HL-60/S4 (cell line): ENCODE measurements around the gene SIX1.

Source experiments
- in situ Hi-C: fragments of 300-500 bp; cut with MboI; formaldehyde crosslinking; loops from 2 replicates; pipeline ENCODE4 v1.14.3; 2022; ENCODE audit warnings: low sequenced_read_pairs

SIX1 gene

GRCh38 chr14:60655898-60656685 is 6.8 kb upstream of the SIX1 start:
- in situ Hi-C loops: no loop called here

- in situ Hi-C loops: no loop called here
Measured at GRCh38 chr14:60655119-60655897, 6.0 kb upstream of the SIX1 start.

GRCh38 chr14:60654334-60654821 is 5.1 kb upstream of the SIX1 start:
- in situ Hi-C loops: no loop called here

- in situ Hi-C loops: no loop called here
Measured at GRCh38 chr14:60653701-60654161, 4.5 kb upstream of the SIX1 start.

GRCh38 chr14:60652674-60653651 is 3.7 kb upstream of the SIX1 start:
- in situ Hi-C loops: no loop called here

- in situ Hi-C loops: no loop called here
Measured at GRCh38 chr14:60651796-60652673, 2.8 kb upstream of the SIX1 start.

GRCh38 chr14:60651086-60651795 is 2.0 kb upstream of the SIX1 start:
- in situ Hi-C loops: no loop called here

GRCh38 chr14:60650373-60650961 is 1.2 kb upstream of the SIX1 start:
- in situ Hi-C loops: no loop called here

- in situ Hi-C loops: loop anchor here (25.0 kb wide), 1 partner anchor 387 kb away; no protein-coding TSS in a partner anchor
Measured at GRCh38 chr14:60649875-60650372, 647 bp upstream of the SIX1 start.

- in situ Hi-C loops: loop anchor here (25.0 kb wide), 1 partner anchor 389 kb away; no protein-coding TSS in a partner anchor
Measured at GRCh38 chr14:60648249-60648933, 886 bp downstream of the SIX1 start.

GRCh38 chr14:60647837-60648248 is 1.4 kb downstream of the SIX1 start:
- in situ Hi-C loops: loop anchor here (25.0 kb wide), 1 partner anchor 389 kb away; no protein-coding TSS in a partner anchor

- in situ Hi-C loops: loop anchor here (25.0 kb wide), 1 partner anchor 390 kb away; no protein-coding TSS in a partner anchor
Measured at GRCh38 chr14:60647081-60647836, 2.0 kb downstream of the SIX1 start.

GRCh38 chr14:60646226-60646818 is 3.0 kb downstream of the SIX1 start:
- in situ Hi-C loops: loop anchor here (25.0 kb wide), 1 partner anchor 391 kb away; no protein-coding TSS in a partner anchor

- in situ Hi-C loops: loop anchor here (25.0 kb wide), 1 partner anchor 392 kb away; no protein-coding TSS in a partner anchor
Measured at GRCh38 chr14:60645126-60645741, 4.0 kb downstream of the SIX1 start.

- in situ Hi-C loops: loop anchor here (25.0 kb wide), 1 partner anchor 393 kb away; no protein-coding TSS in a partner anchor
Measured at GRCh38 chr14:60644666-60645065, 4.6 kb downstream of the SIX1 start.
